WI38 (cell line): Measurements from ENCODE around the gene MYH11.

ENCODE experiments used
- H3K4me3 ChIP-seq: 2 replicates; pipeline ENCODE4 v1.5.1; 2011; ENCODE audit warnings: low read depth, mild to moderate bottlenecking, control low read depth, low read length
- TF ChIP-seq, protein P1 (sequence below): IDR thresholded peaks from 2 replicates; pipeline ENCODE4 v1.5.1; 2012; ENCODE audit warnings: low read depth, mild to moderate bottlenecking, control low read depth, low read length

The MYH11 gene

DNA sequence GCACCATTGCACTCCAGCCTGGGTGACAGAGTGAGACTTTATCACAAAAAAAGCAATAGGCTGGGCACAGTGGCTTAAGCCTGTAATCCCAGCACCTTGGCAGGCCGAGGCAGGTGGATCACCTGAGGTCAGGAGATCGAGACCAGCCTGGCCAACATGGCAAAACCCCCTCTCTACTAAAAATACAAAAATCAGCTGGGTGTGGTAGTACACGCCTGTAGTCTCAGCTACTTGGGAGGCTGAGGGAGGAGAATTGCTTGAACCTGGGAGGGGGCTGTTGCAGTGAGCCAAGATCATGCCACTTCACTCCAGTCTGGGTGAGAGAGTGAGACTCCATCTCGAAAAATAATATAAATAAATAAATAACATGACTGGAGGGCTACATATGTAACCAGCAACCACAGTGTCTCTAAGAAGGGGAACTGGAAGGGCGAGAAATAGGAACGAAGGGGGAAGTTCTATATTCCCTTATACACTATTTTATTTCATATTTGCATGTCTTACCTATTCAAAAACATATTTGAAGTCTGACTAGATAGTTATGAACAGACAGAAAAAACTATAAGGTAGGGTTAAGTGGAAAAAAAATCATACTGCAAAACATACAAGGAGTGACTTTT lies 25.9 kb downstream of the MYH11 start:
- TF ChIP-seq, protein P1, sequence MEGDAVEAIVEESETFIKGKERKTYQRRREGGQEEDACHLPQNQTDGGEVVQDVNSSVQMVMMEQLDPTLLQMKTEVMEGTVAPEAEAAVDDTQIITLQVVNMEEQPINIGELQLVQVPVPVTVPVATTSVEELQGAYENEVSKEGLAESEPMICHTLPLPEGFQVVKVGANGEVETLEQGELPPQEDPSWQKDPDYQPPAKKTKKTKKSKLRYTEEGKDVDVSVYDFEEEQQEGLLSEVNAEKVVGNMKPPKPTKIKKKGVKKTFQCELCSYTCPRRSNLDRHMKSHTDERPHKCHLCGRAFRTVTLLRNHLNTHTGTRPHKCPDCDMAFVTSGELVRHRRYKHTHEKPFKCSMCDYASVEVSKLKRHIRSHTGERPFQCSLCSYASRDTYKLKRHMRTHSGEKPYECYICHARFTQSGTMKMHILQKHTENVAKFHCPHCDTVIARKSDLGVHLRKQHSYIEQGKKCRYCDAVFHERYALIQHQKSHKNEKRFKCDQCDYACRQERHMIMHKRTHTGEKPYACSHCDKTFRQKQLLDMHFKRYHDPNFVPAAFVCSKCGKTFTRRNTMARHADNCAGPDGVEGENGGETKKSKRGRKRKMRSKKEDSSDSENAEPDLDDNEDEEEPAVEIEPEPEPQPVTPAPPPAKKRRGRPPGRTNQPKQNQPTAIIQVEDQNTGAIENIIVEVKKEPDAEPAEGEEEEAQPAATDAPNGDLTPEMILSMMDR, result no peak
- H3K4me3 ChIP-seq, result no peak overlapping the region

DNA sequence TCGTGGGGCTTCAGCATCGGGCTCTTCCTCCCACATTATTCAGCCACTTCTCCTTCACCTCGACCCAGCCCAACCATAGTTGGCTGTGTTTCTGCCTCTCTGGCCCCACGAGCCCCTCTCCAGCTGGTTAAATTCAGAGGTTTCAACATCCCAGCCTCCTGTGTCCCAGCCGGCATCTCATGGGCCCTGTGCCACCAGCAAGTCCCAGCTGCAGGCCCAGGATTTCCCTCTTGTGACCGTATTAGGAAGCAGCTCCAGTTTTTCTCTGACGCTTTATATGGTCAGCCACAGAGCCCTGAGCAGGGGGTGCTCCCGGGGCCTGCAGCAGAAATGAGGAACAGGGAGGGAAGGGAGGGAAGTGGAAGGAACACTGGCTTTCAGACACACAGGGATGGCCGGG lies 27.4 kb downstream of the MYH11 start:
- H3K4me3 ChIP-seq, result no peak overlapping the region
- TF ChIP-seq, protein P1, result no peak

DNA sequence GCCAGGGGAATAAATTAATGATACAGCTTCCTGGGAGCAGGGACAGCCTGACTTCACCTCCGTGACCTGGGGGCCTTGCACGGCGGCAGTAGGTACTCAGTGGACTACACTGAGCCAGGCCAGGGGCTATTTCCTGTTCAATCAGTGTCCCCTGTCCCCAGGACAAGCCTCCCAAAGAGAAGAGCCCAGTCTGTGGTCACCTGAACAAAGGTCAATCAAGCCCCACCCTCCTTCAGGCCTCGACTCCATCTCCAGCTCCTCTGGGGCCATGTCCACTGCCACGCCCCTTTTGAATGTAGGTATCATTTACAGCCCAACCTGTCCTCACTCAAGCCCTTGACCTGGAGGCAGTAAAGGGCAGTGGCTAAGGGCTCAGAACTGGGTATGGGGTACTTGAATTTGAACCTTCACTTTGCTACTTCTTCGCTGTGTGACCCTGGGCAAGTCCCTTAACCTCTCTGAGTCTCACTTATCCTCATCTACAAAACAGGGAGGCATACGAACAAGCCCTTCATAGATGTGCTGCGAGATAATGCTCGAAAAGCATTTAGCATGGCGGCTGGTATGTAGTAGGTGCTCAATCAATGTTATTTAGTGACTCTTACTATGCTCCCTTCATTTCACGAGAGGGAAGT lies 29.0 kb downstream of the MYH11 start:
- no peak overlapping the region for H3K4me3 ChIP-seq
- TF ChIP-seq, protein P1, result no peak

DNA sequence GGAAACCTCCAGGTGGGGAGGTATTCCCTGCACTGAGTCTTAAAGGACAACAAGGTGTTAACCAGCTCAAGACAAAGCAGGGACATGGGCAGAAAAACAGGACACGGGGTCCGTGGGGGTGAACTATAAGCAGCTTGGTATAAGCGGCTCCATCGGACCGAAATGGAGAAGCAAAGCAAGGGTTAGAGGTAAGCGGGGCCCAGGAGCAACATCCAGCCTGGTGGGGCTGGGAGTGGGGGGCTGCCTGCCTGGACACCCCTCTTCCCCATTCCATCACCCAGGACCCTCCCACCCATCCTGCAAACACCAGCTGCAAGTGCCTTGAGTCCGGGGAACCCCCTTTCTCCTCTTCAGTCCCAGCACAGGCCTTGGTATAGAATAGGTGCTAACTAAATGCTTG lies 29.5 kb downstream of the MYH11 start:
- TF ChIP-seq, protein P1, result no peak
- no peak overlapping the region for H3K4me3 ChIP-seq

DNA sequence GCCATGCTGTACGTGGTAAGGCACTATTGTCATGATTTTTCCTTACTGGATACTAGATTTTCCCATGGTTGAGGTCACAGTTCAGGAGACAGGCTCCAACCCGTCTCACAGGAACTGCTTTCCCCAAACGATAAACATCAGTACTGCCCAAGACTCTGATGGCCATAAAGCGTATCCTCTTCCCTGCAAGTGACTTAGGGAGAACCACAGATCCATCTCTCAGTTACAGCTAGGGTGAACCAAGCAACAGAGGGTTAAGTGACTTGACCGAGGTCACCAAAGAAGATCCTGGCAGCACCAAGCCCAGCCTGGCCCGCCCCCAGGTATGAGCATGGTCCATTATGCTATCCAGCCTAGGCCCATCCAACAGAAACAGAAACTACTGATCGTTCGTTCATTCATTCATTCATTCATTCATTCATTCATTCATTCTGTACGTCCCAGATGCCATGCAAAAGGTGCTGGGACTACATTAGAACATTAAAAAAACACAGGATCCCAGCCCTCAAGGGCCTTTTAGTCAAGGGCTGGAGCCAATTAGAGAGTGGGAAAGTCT lies 31.0 kb downstream of the MYH11 start:
- no peak overlapping the region for H3K4me3 ChIP-seq
- TF ChIP-seq, protein P1, result no peak

DNA sequence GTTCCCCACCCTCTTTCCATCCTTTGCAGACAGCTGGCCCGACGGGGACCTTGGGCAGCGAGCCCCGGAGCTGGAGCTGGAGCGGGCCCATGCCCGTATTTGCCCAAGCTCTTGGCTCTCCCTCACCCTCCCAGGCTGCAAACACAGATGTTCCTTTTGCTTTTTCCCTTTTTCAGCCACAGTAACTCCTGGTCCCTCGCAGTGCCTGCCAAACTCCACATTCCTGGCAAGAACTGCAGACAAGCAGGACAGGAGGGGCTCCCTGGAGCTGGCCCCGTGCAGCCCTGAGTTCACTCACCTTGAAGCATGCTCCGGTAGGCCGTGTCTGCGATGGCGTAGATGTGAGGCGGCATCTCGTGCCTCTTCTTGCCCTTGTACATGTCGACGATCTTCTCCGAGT lies 33.9 kb downstream of the MYH11 start:
- TF ChIP-seq, protein P1, result no peak
- H3K4me3 ChIP-seq, result no peak overlapping the region

DNA sequence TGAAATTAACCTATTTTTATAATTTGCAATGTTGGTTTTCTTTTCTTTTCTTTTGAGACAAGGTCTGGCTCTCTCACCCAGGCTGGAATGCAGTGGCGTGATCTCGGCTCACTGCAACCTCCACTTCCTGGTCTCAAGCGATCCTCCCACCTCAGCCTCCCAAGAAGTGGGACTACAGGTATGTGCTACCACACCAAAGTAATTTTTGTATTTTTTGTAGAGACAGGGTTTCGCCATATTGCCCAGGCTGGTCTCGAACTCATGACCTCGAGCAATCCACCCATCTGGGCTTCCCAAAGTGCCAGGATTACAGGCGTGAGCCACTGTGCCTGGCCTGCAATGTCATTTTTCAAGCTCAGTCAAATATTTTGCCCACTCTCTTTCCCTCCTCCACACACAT lies 36.0 kb downstream of the MYH11 start:
- TF ChIP-seq, protein P1, result no peak
- no peak overlapping the region for H3K4me3 ChIP-seq
